NCI-H226 (cell line): ENCODE results near the gene LRP11.
"Not testable (repeated sequence)": the region's sequence is repeated elsewhere in the genome, so short reads cannot be mapped to it uniquely, and the experiment has no call there.

Experiments
- DNase-seq: peaks from one replicate; pipeline ENCODE4 v3.0.0-alpha.2; 2015

Gene LRP11

GRCh38 chr6:149867876-149868640, 3.9 kb upstream of the LRP11 start:
- DNase-seq, result no peak

GRCh38 chr6:149864578-149865535, 698 bp upstream of the LRP11 start:
- peak; percentile 46 for DNase-seq

GRCh38 chr6:149862922-149863697, 1.0 kb downstream of the LRP11 start:
- DNase-seq, result peak; percentile 94

- DNase-seq, result not testable (repeated sequence)
Observed at GRCh38 chr6:149862424-149862738, 1.8 kb downstream of the LRP11 start.

- DNase-seq, result no peak
Observed at GRCh38 chr6:149861603-149862423, 2.3 kb downstream of the LRP11 start.

GRCh38 chr6:149860834-149861602, 3.1 kb downstream of the LRP11 start:
- DNase-seq, result peak; percentile 50

GRCh38 chr6:149860513-149860833, 3.7 kb downstream of the LRP11 start:
- no peak for DNase-seq

GRCh38 chr6:149859938-149860337, 4.2 kb downstream of the LRP11 start:
- no peak for DNase-seq

GRCh38 chr6:149859368-149859767, 4.8 kb downstream of the LRP11 start:
- no peak for DNase-seq

- no peak for DNase-seq
Observed at GRCh38 chr6:149857541-149857940, 6.6 kb downstream of the LRP11 start.

- DNase-seq, result no peak
Observed at GRCh38 chr6:149856256-149856994, 7.7 kb downstream of the LRP11 start.

- DNase-seq, result no peak
Observed at GRCh38 chr6:149855741-149856140, 8.4 kb downstream of the LRP11 start.

GRCh38 chr6:149855040-149855654, 9.0 kb downstream of the LRP11 start:
- DNase-seq, result peak; percentile 92

GRCh38 chr6:149854532-149854931, 9.6 kb downstream of the LRP11 start:
- DNase-seq, result peak; percentile 77

- DNase-seq, result not testable (repeated sequence)
Observed at GRCh38 chr6:149854017-149854416, 10.1 kb downstream of the LRP11 start.

GRCh38 chr6:149852881-149853280, 11.3 kb downstream of the LRP11 start:
- no peak for DNase-seq

- peak; percentile 75 for DNase-seq
Observed at GRCh38 chr6:149852180-149852579, 12.0 kb downstream of the LRP11 start.

GRCh38 chr6:149851461-149852110, 12.6 kb downstream of the LRP11 start:
- peak; percentile 45 for DNase-seq

GRCh38 chr6:149848343-149848742, 15.8 kb downstream of the LRP11 start:
- not testable (repeated sequence) for DNase-seq

GRCh38 chr6:149847939-149848267, 16.3 kb downstream of the LRP11 start:
- DNase-seq, result no peak
